ENCODE results near the gene KLHL3.

Gene KLHL3

GRCh38 chr5:137760294-137760693, 24.4 kb upstream of the KLHL3 start:
- no peaks in the 10 kb centered on the region for H3K9me2 ChIP-seq (replicated peaks; ENCODE audit: control insufficient read depth, low read length)
- peaks cover 2% of the 10 kb centered on the region for H3K4me1 ChIP-seq (ENCODE audit: control insufficient read depth, low read length)
- H3K27me3 ChIP-seq (ENCODE audit: control insufficient read depth, low read length): no peaks in the 10 kb centered on the region
- H3K9me3 ChIP-seq (ENCODE audit: control insufficient read depth, insufficient read depth, low read length): no peaks in the 10 kb centered on the region
- no peak overlapping the region for H3K4me3 ChIP-seq (ENCODE audit: low read length)
- no peaks in the 10 kb centered on the region for H3K79me2 ChIP-seq (ENCODE audit: control insufficient read depth, low read length)
- H3F3A ChIP-seq (ENCODE audit: control insufficient read depth, insufficient read depth): no peaks in the 10 kb centered on the region
- H4K20me1 ChIP-seq (ENCODE audit: control insufficient read depth, insufficient read depth, low read depth, low read length): no peaks in the 10 kb centered on the region
- no peak for TF ChIP-seq EZH2phosphoT487 (IDR thresholded peaks at IDR 0.05; ENCODE audit: borderline replicate concordance, low read length)
- no peak for TF ChIP-seq CTCF (IDR thresholded peaks at IDR 0.05; ENCODE audit: low read depth, low read length, poor library complexity, severe bottlenecking)
- no peak overlapping the region for H3K4me2 ChIP-seq (ENCODE audit: low read length)
- H3K36me3 ChIP-seq (ENCODE audit: control insufficient read depth, low read length): no peaks in the 10 kb centered on the region
- no peak overlapping the region for H3K27ac ChIP-seq (ENCODE audit: low read depth, low read length)

- Histone ChIP-seq H3K9me2 (replicated peaks; ENCODE audit: control insufficient read depth, low read length) (no peaks in the 10 kb centered on the region), H4K20me1 (ENCODE audit: control insufficient read depth, insufficient read depth, low read depth, low read length) (no peaks in the 10 kb centered on the region; the same call in 1 of the 2 replicates), H3K79me2 (ENCODE audit: control insufficient read depth, low read length) (peaks cover 4% of the 10 kb centered on the region), H3K27ac (ENCODE audit: low read depth, low read length) (no peak overlapping the region), H3K4me2 (ENCODE audit: low read length) (no peak overlapping the region), H3K4me3 (ENCODE audit: low read length) (no peak overlapping the region), H3K4me1 (ENCODE audit: control insufficient read depth, low read length) (peaks cover 8% of the 10 kb centered on the region), H3F3A (ENCODE audit: control insufficient read depth, insufficient read depth) (no peaks in the 10 kb centered on the region), H3K36me3 (ENCODE audit: control insufficient read depth, low read length) (peaks cover 2% of the 10 kb centered on the region), H3K27me3 (ENCODE audit: control insufficient read depth, low read length) (no peaks in the 10 kb centered on the region), H3K9me3 (ENCODE audit: control insufficient read depth, insufficient read depth, low read length) (no peaks in the 10 kb centered on the region)
- no peak for TF ChIP-seq EZH2phosphoT487 (IDR thresholded peaks at IDR 0.05; ENCODE audit: borderline replicate concordance, low read length)
- TF ChIP-seq CTCF (IDR thresholded peaks at IDR 0.05; ENCODE audit: low read depth, low read length, poor library complexity, severe bottlenecking): no peak
These were observed 22.9 kb upstream of the KLHL3 start for GRCh38 chr5:137758715-137759306.

- no peak overlapping the region for H3K4me2 ChIP-seq (ENCODE audit: low read length)
- no peak overlapping the region for H3K4me3 ChIP-seq (ENCODE audit: low read length)
- H3F3A ChIP-seq (ENCODE audit: control insufficient read depth, insufficient read depth): no peaks in the 10 kb centered on the region
These were observed 22.2 kb upstream of the KLHL3 start for GRCh38 chr5:137758121-137758520.

More at GRCh38 chr5:137758121-137758520, 22.2 kb upstream of the KLHL3 start:
- Histone ChIP-seq H3K9me3 (ENCODE audit: control insufficient read depth, insufficient read depth, low read length) (no peaks in the 10 kb centered on the region), H3K27ac (ENCODE audit: low read depth, low read length) (no peak overlapping the region), H3K9me2 (replicated peaks; ENCODE audit: control insufficient read depth, low read length) (no peaks in the 10 kb centered on the region), H3K4me1 (ENCODE audit: control insufficient read depth, low read length) (peaks cover 8% of the 10 kb centered on the region), H4K20me1 (ENCODE audit: control insufficient read depth, insufficient read depth, low read depth, low read length) (peaks cover 7% of the 10 kb centered on the region), H3K27me3 (ENCODE audit: control insufficient read depth, low read length) (no peaks in the 10 kb centered on the region), H3K36me3 (ENCODE audit: control insufficient read depth, low read length) (peaks cover 9% of the 10 kb centered on the region), H3K79me2 (ENCODE audit: control insufficient read depth, low read length) (peaks cover 11% of the 10 kb centered on the region)
- no peak for TF ChIP-seq EZH2phosphoT487 (IDR thresholded peaks at IDR 0.05; ENCODE audit: borderline replicate concordance, low read length)
- TF ChIP-seq CTCF (IDR thresholded peaks at IDR 0.05; ENCODE audit: low read depth, low read length, poor library complexity, severe bottlenecking): no peak
